Spleen (tissue), 11 donors: ENCODE data around the gene DOCK6. TPM values are rescaled to one million over a fixed set of nuclear protein-coding genes. Genes with fewer than 3 reads are reported as not detected.

Experiments used
- DNase-seq: peaks from one replicate; pipeline ENCODE4 v3.0.0-alpha.2; 2020
- H3K27ac ChIP-seq, 8 donors: fragments of 200-600 bp; sonication (generic) in 7 of 8; 1 replicate in 4 of 8; 2 replicates in 4 of 8; pipeline versions ENCODE4 v1.5.0 to v1.8.0; 2016 to 2021; ENCODE audit warnings: inconsistent platforms in 4 of 8, mild to moderate bottlenecking in 4 of 8, moderate library complexity in 1 of 8
- H3K27me3 ChIP-seq, 7 donors: fragments of 200-600 bp; sonication (generic) in 6 of 7; replicated peaks in 1 of 7; 1 replicate in 4 of 7; 2 replicates in 3 of 7; pipeline versions ENCODE4 v1.5.0 to v1.8.0; 2016 to 2021; ENCODE audit warnings: inconsistent platforms in 3 of 7, mild to moderate bottlenecking in 1 of 7
- H3K36me3 ChIP-seq, 6 donors: fragments of 200-600 bp; sonication (generic) in 5 of 6; 1 replicate in 4 of 6; 2 replicates in 2 of 6; pipeline versions ENCODE4 v1.5.0 to v1.8.0; 2016 to 2021; ENCODE audit warnings: inconsistent platforms in 2 of 6
- H3K4me1 ChIP-seq, 6 donors: fragments of 200-600 bp; sonication (generic) in 5 of 6; 1 replicate in 3 of 6; 2 replicates in 3 of 6; pipeline versions ENCODE4 v1.5.0 to v1.8.0; 2016 to 2021; ENCODE audit warnings: inconsistent platforms in 3 of 6
- H3K4me3 ChIP-seq, 8 donors: fragments of 200-600 bp; sonication (generic) in 7 of 8; 1 replicate in 4 of 8; 2 replicates in 4 of 8; pipeline versions ENCODE4 v1.5.0 to v1.8.0; 2016 to 2021; ENCODE audit warnings: inconsistent platforms in 4 of 8, mild to moderate bottlenecking in 4 of 8, moderate library complexity in 2 of 8
- H3K9me3 ChIP-seq, 8 donors: fragments of 200-600 bp; sonication (generic) in 7 of 8; 1 replicate in 4 of 8; 2 replicates in 4 of 8; pipeline versions ENCODE4 v1.5.0 to v1.8.0; 2016 to 2021; ENCODE audit warnings: inconsistent platforms in 4 of 8
- CTCF ChIP-seq, 11 experiments: fragments of 200-600 bp in 7 of 11; fragments of 450-650 bp in 4 of 11; sonication (generic) in 4 of 11; IDR thresholded peaks in 8 of 11; conservative IDR thresholded peaks in 3 of 11; 1 replicate in 7 of 11; 2 replicates in 4 of 11; pipeline versions ENCODE4 v1.4.0 to v1.8.0; 2016 to 2021; ENCODE audit warnings: antibody characterized with exemption in 11 of 11, inconsistent platforms in 4 of 11, mild to moderate bottlenecking in 1 of 11
- POLR2A ChIP-seq, 3 donors: fragments of 450-650 bp; IDR thresholded peaks; one replicate each; pipeline ENCODE4 v1.5.1; 2017; ENCODE audit warnings: antibody characterized with exemption in 3 of 3, mild to moderate bottlenecking in 1 of 3
- POLR2AphosphoS5 ChIP-seq, 3 donors: sonication (generic); formaldehyde crosslinking; IDR thresholded peaks; one replicate each; pipeline ENCODE4 v1.5.1; 2017; ENCODE audit warnings: antibody characterized with exemption in 3 of 3
- WGBS, 5 donors: extraction: QIAGEN DNeasy Blood & Tissue Kit in 3 of 5; methylation state at CpG; one replicate each; pipeline versions ENCODE4 v1.1.5 to v1.1.7; 2013 to 2018; 5-methylcytosine and 5-hydroxymethylcytosine counted together
- intact Hi-C: fragments of 100-400 bp; cut with DNase I; formaldehyde crosslinking; loops from one replicate; pipeline ENCODE4 v1.15.0; 2023; ENCODE audit warnings: low total_unique reads
- polyA plus RNA-seq, 3 donors: library from polyadenylated mRNA; stranded (reverse); fragments of 200-250 nt; gene quantifications; one replicate each; pipeline ENCODE4 v1.2.1, GENCODE V29; 2013
- total RNA-seq, 7 donors: library from RNA; depleted of rRNA in 3 of 7; stranded (reverse); fragments of >200 nt in 3 of 7; fragmentation: NEBNext Ultra II Directional in 4 of 7; extraction: Animal tissue kit (Norgen Biotek cat#: 25700) in 4 of 7; gene quantifications; one replicate each; pipeline versions ENCODE4 v1.1.0 to v1.2.1, GENCODE V29; 2016 to 2021
- donor health status: healthy with polysubstance abuse.
- donor health status: DM: no; HTN: no; CAD: no; lungs with moderate emphysema.
- donor health status: DM: no; HTN: no; CAD: no.
- donor health status: Bipolar disorder and iron deficiency.
- donor health status: healthy.
- donor health status: DM: no; HTN: no; CAD: no.
- donor health status: DM: yes; HTN: yes; CAD: no.

Gene DOCK6
- total and polyA plus RNA-seq, 10 donors: 12.5 to 105 (median 47.7) TPM

GRCh38 chr19:11209839-11210655 is 52.3 kb downstream of the DOCK6 start:
- Histone ChIP-seq H3K36me3 (peaks cover 0 to 60% (median 8%) of the 10 kb centered on the region in 6 donors), H3K9me3 (no peaks in the 10 kb centered on the region), H3K4me3 (no peak overlapping the region), H3K27me3 (no peaks in the 10 kb centered on the region), H3K4me1 (peaks cover 0 to 3% (median 0%) of the 10 kb centered on the region in 6 donors), H3K27ac (no peak overlapping the region)
- 79 to 85% (median 82%) methylated on average over 2 of the region's 2 CpGs for WGBS, 5 donors
- no peak for DNase-seq
- TF ChIP-seq POLR2A (IDR thresholded peaks at IDR 0.05) (no peak), CTCF (IDR thresholded peaks at IDR 0.05 in 8 of 11, conservative IDR thresholded peaks at IDR 0.05 in 3 of 11) (no peak), POLR2AphosphoS5 (IDR thresholded peaks at IDR 0.05) (no peak)
- intact Hi-C loops: loop anchor here (5.0 kb wide), 1 partner anchor 73 kb away; no protein-coding TSS in a partner anchor

GRCh38 chr19:11208561-11209471 is 53.5 kb downstream of the DOCK6 start:
- DNase-seq: no peak

GRCh38 chr19:11205939-11206570 is 56.3 kb downstream of the DOCK6 start:
- no peak for TF ChIP-seq CTCF (IDR thresholded peaks at IDR 0.05 in 8 of 11, conservative IDR thresholded peaks at IDR 0.05 in 3 of 11)
- no peak for TF ChIP-seq POLR2A (IDR thresholded peaks at IDR 0.05)
- no peak for TF ChIP-seq POLR2AphosphoS5 (IDR thresholded peaks at IDR 0.05)
- no peaks in the 10 kb centered on the region for H3K9me3 ChIP-seq
- H3K4me3 ChIP-seq: no peak overlapping the region
- intact Hi-C loops: loop anchor here (5.0 kb wide), 1 partner anchor 69 kb away; no protein-coding TSS in a partner anchor
- peaks cover 0 to 26% (median 10%) of the 10 kb centered on the region in 6 donors for H3K4me1 ChIP-seq
- H3K36me3 ChIP-seq: peaks cover 0 to 40% (median 5%) of the 10 kb centered on the region in 6 donors
- DNase-seq: no peak
- no peak overlapping the region for H3K27ac ChIP-seq
- H3K27me3 ChIP-seq: no peaks in the 10 kb centered on the region
- WGBS, 5 donors: 76 to 82% (median 77%) methylated on average over 9 of the region's 9 CpGs

More at GRCh38 chr19:11208561-11209471, 53.5 kb downstream of the DOCK6 start:
- intact Hi-C loops: loop anchor here (5.0 kb wide), 1 partner anchor 72 kb away; no protein-coding TSS in a partner anchor
- H3K9me3 ChIP-seq: no peaks in the 10 kb centered on the region
- H3K36me3 ChIP-seq: peaks cover 0 to 49% (median 8%) of the 10 kb centered on the region in 6 donors
- H3K4me1 ChIP-seq: peaks cover 0 to 16% (median 4%) of the 10 kb centered on the region in 6 donors
- TF ChIP-seq POLR2AphosphoS5 (IDR thresholded peaks at IDR 0.05) (peak in 2 of 3 donors; percentile 20 to 49), POLR2A (IDR thresholded peaks at IDR 0.05) (no peak)
- no peak overlapping the region for H3K4me3 ChIP-seq
- no peak overlapping the region for H3K27ac ChIP-seq
- 83 to 90% (median 86%) methylated on average over 28 to 38 of the region's 38 CpGs for WGBS, 5 donors
- no peaks in the 10 kb centered on the region for H3K27me3 ChIP-seq

GRCh38 chr19:11204943-11205349 is 57.4 kb downstream of the DOCK6 start:
- no peaks in the 10 kb centered on the region for H3K9me3 ChIP-seq
- TF ChIP-seq POLR2AphosphoS5 (IDR thresholded peaks at IDR 0.05): no peak
- TF ChIP-seq POLR2A (IDR thresholded peaks at IDR 0.05): no peak
- no peak for TF ChIP-seq CTCF (IDR thresholded peaks at IDR 0.05 in 8 of 11, conservative IDR thresholded peaks at IDR 0.05 in 3 of 11)
- H3K4me1 ChIP-seq: peaks cover 0 to 26% (median 10%) of the 10 kb centered on the region in 6 donors
- no peak overlapping the region for H3K4me3 ChIP-seq
- peaks cover 0 to 49% (median 5%) of the 10 kb centered on the region in 6 donors for H3K36me3 ChIP-seq
- H3K27me3 ChIP-seq: no peaks in the 10 kb centered on the region
- DNase-seq: no peak
- intact Hi-C loops: loop anchor here (5.0 kb wide), 3 partner anchors 68 to 168 kb away; no protein-coding TSS in a partner anchor
- peak overlapping the region in 5 of 8 donors; percentile 62 to 74 (median 70) for H3K27ac ChIP-seq
- WGBS, 5 donors: 8 to 30% (median 22%) methylated on average over 5 of the region's 5 CpGs
